Fibroblast of mammary gland (primary cell): ENCODE measurements around the gene BCAN.

Experiments
- DNase-seq: peaks from one replicate; pipeline ENCODE4 v3.0.0-alpha.2; 2010; ENCODE audit warnings: low read depth
- H3K4me3 ChIP-seq: 2 replicates; pipeline ENCODE4 v1.5.1; 2011; ENCODE audit warnings: low read depth, mild to moderate bottlenecking, low read length, moderate library complexity; ENCODE audit not compliant: control insufficient read depth
- TF ChIP-seq, protein P1 (sequence below): conservative IDR thresholded peaks from 2 replicates; pipeline ENCODE4 v1.5.1; 2011; ENCODE audit warnings: low read depth, low read length, inconsistent platforms; ENCODE audit not compliant: control insufficient read depth, insufficient read depth

The BCAN gene

DNA sequence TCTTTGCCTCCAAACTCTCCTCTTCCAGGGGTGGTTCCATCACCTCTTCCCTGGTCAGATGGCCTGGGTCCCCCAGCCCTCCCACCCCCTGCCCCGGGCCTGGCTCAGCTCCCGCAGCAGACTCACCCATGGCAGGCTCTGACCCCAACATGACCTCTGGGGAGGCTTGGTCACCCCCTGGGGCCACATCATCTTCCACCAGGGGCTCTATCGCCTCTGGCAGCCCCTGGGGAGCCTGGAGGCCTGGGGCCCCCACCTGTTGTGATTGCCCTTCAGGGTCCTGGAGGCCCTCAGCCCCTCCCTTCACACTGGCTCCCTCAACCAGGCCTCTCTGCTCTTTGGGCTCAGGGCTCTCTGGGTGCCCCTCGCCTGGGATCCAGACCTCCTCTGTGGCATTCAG, 28.9 kb downstream of the BCAN start:
- no peak for DNase-seq
- TF ChIP-seq, protein P1, sequence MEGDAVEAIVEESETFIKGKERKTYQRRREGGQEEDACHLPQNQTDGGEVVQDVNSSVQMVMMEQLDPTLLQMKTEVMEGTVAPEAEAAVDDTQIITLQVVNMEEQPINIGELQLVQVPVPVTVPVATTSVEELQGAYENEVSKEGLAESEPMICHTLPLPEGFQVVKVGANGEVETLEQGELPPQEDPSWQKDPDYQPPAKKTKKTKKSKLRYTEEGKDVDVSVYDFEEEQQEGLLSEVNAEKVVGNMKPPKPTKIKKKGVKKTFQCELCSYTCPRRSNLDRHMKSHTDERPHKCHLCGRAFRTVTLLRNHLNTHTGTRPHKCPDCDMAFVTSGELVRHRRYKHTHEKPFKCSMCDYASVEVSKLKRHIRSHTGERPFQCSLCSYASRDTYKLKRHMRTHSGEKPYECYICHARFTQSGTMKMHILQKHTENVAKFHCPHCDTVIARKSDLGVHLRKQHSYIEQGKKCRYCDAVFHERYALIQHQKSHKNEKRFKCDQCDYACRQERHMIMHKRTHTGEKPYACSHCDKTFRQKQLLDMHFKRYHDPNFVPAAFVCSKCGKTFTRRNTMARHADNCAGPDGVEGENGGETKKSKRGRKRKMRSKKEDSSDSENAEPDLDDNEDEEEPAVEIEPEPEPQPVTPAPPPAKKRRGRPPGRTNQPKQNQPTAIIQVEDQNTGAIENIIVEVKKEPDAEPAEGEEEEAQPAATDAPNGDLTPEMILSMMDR: no peak
- no peak overlapping the region for H3K4me3 ChIP-seq

DNA sequence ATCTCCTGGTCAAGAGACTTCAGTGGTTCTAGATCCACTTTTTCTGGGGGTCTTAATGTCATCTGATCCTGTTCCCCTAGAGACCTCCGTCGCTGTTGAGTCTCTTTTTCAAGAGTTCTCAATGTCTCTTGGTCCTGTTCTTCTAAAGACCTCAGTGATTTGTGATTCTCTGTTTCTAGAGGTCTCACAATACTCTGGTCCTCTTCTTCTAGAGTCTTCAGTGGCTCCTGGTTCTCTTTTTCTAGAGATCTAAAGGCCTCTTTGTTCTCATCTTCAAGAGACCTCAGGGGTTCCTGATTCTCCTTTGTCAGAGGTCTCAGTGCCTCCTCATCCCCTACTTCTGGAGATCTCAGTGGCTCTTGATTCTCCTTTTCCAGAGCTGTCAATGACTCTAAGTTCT, 29.9 kb downstream of the BCAN start:
- TF ChIP-seq, protein P1: no peak
- DNase-seq: no peak
- no peak overlapping the region for H3K4me3 ChIP-seq

DNA sequence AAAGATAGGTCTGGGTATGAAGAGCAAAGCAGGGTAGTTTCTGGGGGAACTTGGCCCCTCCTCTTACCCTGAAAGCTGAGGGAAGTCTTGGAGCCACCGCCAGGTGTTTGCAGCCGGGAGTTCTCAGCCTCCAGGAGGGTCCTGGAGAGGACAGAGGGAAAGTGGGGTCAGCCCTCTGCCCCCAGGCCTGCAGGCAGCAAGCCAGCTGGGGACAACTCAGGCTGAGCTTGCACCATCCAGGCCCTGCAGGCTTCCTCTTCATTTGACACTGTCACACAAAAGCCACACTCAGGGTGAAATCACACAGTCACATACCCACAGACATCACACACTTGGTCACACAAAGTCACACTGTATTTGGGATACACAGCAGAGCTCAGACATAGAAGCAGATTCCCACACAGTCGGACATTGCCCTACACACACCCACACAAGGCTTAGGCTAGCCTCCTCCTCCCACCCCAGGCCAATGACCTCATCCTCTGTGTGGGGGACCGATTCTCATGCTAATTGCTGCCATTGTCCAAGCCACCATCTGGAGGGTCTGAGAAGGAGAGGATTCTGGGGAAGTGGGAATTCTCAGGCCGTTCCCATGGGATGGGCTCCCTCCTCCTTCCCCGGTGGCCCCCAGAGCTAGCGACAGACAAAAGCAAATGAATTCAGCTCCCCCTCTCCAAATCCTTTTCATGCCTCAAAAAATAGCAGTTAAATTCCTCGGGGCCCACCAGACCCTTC, 31.6 kb downstream of the BCAN start:
- H3K4me3 ChIP-seq: no peak overlapping the region
- TF ChIP-seq, protein P1: no peak
- DNase-seq: peak; percentile 38

DNA sequence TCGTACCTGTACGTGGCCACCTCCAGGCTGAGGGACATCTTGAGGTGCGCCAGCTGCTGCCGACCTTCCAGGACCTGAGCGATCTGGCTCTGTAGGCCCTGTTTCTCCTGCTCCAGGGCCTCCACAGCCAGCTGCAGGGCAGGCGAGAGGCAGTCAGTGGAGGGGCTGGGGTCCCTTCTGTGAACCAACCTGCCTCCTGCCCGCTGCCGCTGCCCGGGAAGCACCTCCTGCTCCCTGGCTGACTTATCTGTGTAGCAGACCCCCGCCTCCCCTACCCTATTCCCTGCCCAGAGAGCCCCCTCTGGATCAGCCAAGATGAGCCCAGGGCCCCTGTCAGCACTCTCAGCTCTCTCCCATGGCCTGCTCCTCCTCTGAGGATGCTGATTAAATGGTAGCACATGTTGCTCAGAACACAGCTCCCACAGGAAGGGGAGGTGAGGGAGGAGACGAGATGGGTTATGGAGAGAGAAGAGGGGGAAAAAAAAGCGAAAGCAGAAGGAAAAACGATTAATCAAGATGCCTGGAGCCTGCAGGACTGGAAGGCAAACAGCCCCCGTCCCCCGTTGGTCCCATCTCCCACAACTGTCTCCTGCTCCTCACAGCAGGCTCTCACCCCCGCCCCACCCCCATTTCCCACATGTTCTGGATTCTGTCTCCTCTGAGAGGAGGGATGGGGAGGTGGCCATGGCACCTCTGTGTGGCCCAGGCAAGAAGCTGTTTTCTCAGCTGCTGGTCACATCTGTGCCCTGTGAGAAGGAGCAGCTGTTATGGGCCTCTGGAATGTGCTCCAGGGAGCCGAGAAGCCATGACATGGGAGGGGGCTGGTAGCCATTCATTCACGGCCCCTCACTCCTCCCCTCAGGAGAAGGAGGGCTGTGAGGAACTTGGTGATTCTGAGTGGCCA, 33.5 kb downstream of the BCAN start:
- peak overlapping the region; percentile 50 for H3K4me3 ChIP-seq
- DNase-seq: peak; percentile 42
- TF ChIP-seq, protein P1: no peak

DNA sequence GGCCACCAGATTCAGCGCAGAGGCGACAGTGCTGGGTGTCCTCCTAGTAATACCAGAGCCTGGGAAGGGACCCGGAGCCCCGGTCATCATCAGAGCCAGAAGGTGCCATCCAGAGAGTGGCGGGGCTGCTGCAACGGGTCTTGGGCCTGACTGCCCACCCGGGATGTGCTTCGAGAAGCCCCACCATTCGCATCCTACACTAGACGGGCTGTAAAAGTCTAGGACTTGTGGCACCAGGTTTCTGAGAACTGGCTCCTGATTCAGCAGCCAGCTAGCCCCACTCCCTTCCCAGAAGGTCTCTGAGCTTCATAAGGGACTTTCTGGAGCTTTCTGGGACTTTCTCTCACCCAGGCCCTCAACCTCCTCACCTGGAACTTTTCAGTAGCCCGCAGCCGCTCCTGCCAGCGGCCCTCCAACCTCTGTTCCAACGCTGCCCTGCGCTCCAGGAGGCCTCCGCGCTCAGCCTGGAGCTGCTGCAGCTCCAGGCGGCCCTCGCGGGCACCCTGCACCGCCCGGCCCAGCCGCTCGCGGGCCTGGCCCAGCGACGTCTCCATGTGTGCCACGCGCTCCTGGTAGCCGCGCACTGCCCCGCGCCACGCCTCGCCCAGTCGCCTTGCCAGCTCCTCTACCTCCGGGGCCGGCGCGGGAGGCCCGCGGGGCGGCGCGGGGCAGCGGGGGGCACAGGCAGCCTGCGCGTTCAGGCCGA, 34.4 kb downstream of the BCAN start:
- TF ChIP-seq, protein P1: no peak
- DNase-seq: no peak
- peak overlapping the region; percentile 50 for H3K4me3 ChIP-seq

DNA sequence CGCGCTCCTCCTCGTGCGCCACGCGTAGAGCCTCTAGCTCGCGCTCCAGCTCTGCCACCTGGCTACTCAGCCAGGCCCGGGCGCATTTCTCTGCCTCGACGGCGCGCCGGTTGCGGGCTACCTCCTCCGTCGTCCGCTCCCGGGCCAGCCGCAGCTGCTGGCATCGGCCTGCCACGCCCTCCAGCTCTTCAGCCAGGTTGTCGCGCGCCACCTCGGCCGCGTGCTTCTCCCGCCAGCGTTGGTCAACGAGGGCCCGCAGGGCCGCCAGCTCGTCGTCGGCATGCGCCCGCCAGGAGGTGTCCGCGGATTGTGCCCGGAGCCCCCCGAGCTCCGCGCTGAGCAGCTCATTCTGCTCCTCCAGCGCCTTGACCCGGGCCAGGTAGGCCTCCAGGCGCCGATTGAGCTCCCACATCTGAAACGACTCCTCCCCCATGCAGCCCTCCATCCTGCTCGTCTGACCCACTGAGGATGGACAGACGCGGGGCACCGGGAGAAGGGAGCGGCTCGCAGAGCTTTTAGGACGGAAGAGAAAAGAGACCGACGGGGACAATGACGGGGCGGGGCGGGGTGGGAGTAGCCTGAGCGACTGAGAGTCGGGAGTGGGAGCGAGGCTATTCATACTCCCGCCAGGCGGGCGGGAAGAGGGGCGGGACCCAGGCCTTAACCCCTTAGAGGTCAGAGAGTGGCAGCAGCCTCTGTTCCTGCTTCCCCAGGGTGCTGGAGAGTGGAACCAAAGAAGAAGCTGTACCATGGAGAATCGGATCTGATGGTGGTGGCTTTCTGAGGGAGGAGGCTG, 35.1 kb downstream of the BCAN start, which contains the start of gene NES:
NES (minus strand) TSS at position 588 of the 796 bp plus-strand sequence; CDS start at position 445, 143 bp downstream.
- H3K4me3 ChIP-seq: peak within 1 kb of the TSS; percentile 53
- TF ChIP-seq, protein P1: no peak
- peak; percentile 50 for DNase-seq
